Neural cell (in vitro differentiated cells): ENCODE data around the gene TMCO4. TPM values are rescaled to one million over a fixed set of nuclear protein-coding genes. Genes with fewer than 3 reads are reported as not detected.

Experiments
- H2AFZ ChIP-seq: fragments of 200-600, 300-800 bp; sonication (generic), shearing (Covaris generic); 2 replicates; pipeline ENCODE4 v1.6.0; 2014; ENCODE audit warnings: low read depth, mild to moderate bottlenecking, antibody characterized with exemption, low read length, moderate library complexity
- H3F3A ChIP-seq: fragments of 200-600 bp; shearing (Covaris generic); 2 replicates; pipeline ENCODE4 v1.6.1; 2016; ENCODE audit warnings: mild to moderate bottlenecking, moderate library complexity, mixed read lengths, antibody characterized with exemption, low read length; ENCODE audit not compliant: insufficient read depth, poor library complexity, severe bottlenecking
- H3K27ac ChIP-seq: fragments of 200-600, 300-800 bp; sonication (generic), shearing (Covaris generic); 2 replicates; pipeline ENCODE4 v1.5.1; 2014; ENCODE audit warnings: mild to moderate bottlenecking, low read length, moderate library complexity
- H3K27me3 ChIP-seq: fragments of 300-800, 200-600 bp; sonication (generic), shearing (Covaris generic); 2 replicates; pipeline ENCODE4 v1.6.0; 2014; ENCODE audit warnings: mild to moderate bottlenecking, low read depth, low read length, moderate library complexity; ENCODE audit not compliant: insufficient read depth
- H3K36me3 ChIP-seq: fragments of 300-800, 200-600 bp; sonication (generic), shearing (Covaris generic); 2 replicates; pipeline ENCODE4 v1.5.1; 2014; ENCODE audit warnings: mild to moderate bottlenecking, antibody characterized with exemption, low read length, moderate library complexity; ENCODE audit not compliant: insufficient read depth
- H3K4me2 ChIP-seq: fragments of 300-800, 200-600 bp; sonication (generic), shearing (Covaris generic); 2 replicates; pipeline ENCODE4 v1.6.0; 2014; ENCODE audit warnings: mild to moderate bottlenecking, low read length
- H3K4me3 ChIP-seq: fragments of 300-800, 200-600 bp; sonication (generic), shearing (Covaris generic); 2 replicates; pipeline ENCODE4 v1.5.1; 2014; ENCODE audit warnings: mild to moderate bottlenecking, low read length, moderate library complexity
- H3K79me2 ChIP-seq: fragments of 200-600 bp; shearing (Covaris generic); replicated peaks from 2 replicates; pipeline ENCODE4 v1.6.0; 2014; ENCODE audit warnings: mild to moderate bottlenecking, low read length, moderate library complexity; ENCODE audit not compliant: insufficient read depth
- H3K9ac ChIP-seq: fragments of 300-800, 200-600 bp; sonication (generic), shearing (Covaris generic); 2 replicates; pipeline ENCODE4 v1.6.1; 2016; ENCODE audit warnings: mild to moderate bottlenecking, low read length, mixed read lengths
- H3K9me2 ChIP-seq: fragments of 200-600 bp; shearing (Covaris generic); 2 replicates; pipeline ENCODE4 v1.6.1; 2016; ENCODE audit warnings: mild to moderate bottlenecking, low read length, mixed read lengths; ENCODE audit not compliant: insufficient read depth
- H3K9me3 ChIP-seq: fragments of 200-600, 300-800 bp; sonication (generic), shearing (Covaris generic); 2 replicates; pipeline ENCODE4 v1.6.1; 2016; ENCODE audit warnings: mild to moderate bottlenecking, mixed run types, low read length, moderate library complexity, mixed read lengths
- H4K20me1 ChIP-seq: fragments of 200-600 bp; shearing (Covaris generic); 2 replicates; pipeline ENCODE4 v1.6.1; 2016; ENCODE audit warnings: mild to moderate bottlenecking, mixed run types; ENCODE audit not compliant: insufficient read depth
- CTCF ChIP-seq: fragments of 450-650 bp; IDR thresholded peaks from 2 replicates; pipeline ENCODE4 v1.5.1; 2014; ENCODE audit warnings: antibody characterized with exemption, mild to moderate bottlenecking, moderate library complexity; ENCODE audit not compliant: poor library complexity, severe bottlenecking
- EP300 ChIP-seq: fragments of 450-650 bp; conservative IDR thresholded peaks from 2 replicates; pipeline ENCODE4 v1.6.1; 2014; ENCODE audit warnings: antibody characterized with exemption, mild to moderate bottlenecking, moderate library complexity; ENCODE audit not compliant: poor library complexity, severe bottlenecking
- EZH2 ChIP-seq: fragments of 200-600, 300-800 bp; shearing (Covaris generic), sonication (generic); IDR thresholded peaks from 2 replicates; pipeline ENCODE4 v1.6.1; 2014; ENCODE audit warnings: antibody characterized with exemption, low read length, borderline replicate concordance, mild to moderate bottlenecking; ENCODE audit not compliant: insufficient read depth, poor library complexity, severe bottlenecking
- MXI1 ChIP-seq: fragments of 450-650 bp; conservative IDR thresholded peaks from 2 replicates; pipeline ENCODE4 v1.6.1; 2014; ENCODE audit warnings: antibody characterized with exemption, mild to moderate bottlenecking; ENCODE audit not compliant: poor library complexity, severe bottlenecking
- POLR2AphosphoS5 ChIP-seq: IDR thresholded peaks from 2 replicates; pipeline ENCODE4 v1.6.1; 2012
- RAD21 ChIP-seq: fragments of 450-650 bp; conservative IDR thresholded peaks from 2 replicates; pipeline ENCODE4 v1.6.1; 2014; ENCODE audit warnings: antibody characterized with exemption, mild to moderate bottlenecking, moderate library complexity
- SMC3 ChIP-seq: fragments of 450-650 bp; conservative IDR thresholded peaks from 2 replicates; pipeline ENCODE4 v1.6.1; 2014; ENCODE audit warnings: antibody characterized with exemption, mild to moderate bottlenecking, moderate library complexity; ENCODE audit not compliant: poor library complexity
- TAF1 ChIP-seq: IDR thresholded peaks from 2 replicates; pipeline ENCODE4 v1.6.1; 2012; ENCODE audit warnings: low read depth
- polyA plus RNA-seq: library from polyadenylated mRNA; depleted of rRNA; stranded (reverse); fragments of >200 nt; gene quantifications from 2 replicates; pipeline ENCODE4 v1.2.3, GENCODE V29; 2014
- TF ChIP-seq, protein P1 (sequence below): IDR thresholded peaks from 2 replicates; pipeline ENCODE4 v1.6.1; 2012; ENCODE audit warnings: borderline replicate concordance

TMCO4 gene
- polyA plus RNA-seq, 1 donor from 2014 or later: not detected

DNA sequence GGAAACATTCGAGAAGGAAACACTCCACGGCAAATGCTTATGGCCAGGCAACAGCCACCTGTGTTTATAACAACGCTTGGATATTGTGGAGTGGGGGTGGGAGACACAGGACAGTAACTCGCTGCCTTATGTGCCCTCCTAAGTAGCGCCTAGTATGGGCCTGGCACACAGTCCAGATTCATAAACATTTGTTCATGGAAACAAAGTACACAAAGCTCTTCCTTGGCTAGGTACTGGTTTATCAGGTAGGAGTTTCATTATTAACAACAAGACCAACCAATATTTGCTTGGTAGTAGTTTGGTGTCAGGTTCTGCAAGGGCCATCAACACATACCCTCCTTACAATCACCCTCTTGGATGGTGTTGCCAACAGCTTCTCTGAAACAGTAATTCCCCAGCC lies 23.4 kb downstream of the TMCO4 start:
- Histone ChIP-seq H3K79me2 (no peaks in the 10 kb centered on the region), H3K9ac (no peak overlapping the region), H3K9me2 (no peaks in the 10 kb centered on the region), H3K27ac (no peak overlapping the region), H3K4me3 (no peak overlapping the region), H3F3A (no peaks in the 10 kb centered on the region), H2AFZ (no peak overlapping the region), H3K36me3 (no peaks in the 10 kb centered on the region), H4K20me1 (no peaks in the 10 kb centered on the region), H3K4me2 (no peak overlapping the region), H3K9me3 (no peaks in the 10 kb centered on the region), H3K27me3 (no peaks in the 10 kb centered on the region)
- TF ChIP-seq MXI1 (no peak), EP300 (no peak), CTCF (no peak), RAD21 (no peak), POLR2AphosphoS5 (no peak), SMC3 (no peak), TAF1 (no peak), EZH2 (no peak)
- TF ChIP-seq, protein P1, sequence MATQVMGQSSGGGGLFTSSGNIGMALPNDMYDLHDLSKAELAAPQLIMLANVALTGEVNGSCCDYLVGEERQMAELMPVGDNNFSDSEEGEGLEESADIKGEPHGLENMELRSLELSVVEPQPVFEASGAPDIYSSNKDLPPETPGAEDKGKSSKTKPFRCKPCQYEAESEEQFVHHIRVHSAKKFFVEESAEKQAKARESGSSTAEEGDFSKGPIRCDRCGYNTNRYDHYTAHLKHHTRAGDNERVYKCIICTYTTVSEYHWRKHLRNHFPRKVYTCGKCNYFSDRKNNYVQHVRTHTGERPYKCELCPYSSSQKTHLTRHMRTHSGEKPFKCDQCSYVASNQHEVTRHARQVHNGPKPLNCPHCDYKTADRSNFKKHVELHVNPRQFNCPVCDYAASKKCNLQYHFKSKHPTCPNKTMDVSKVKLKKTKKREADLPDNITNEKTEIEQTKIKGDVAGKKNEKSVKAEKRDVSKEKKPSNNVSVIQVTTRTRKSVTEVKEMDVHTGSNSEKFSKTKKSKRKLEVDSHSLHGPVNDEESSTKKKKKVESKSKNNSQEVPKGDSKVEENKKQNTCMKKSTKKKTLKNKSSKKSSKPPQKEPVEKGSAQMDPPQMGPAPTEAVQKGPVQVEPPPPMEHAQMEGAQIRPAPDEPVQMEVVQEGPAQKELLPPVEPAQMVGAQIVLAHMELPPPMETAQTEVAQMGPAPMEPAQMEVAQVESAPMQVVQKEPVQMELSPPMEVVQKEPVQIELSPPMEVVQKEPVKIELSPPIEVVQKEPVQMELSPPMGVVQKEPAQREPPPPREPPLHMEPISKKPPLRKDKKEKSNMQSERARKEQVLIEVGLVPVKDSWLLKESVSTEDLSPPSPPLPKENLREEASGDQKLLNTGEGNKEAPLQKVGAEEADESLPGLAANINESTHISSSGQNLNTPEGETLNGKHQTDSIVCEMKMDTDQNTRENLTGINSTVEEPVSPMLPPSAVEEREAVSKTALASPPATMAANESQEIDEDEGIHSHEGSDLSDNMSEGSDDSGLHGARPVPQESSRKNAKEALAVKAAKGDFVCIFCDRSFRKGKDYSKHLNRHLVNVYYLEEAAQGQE: no peak

DNA sequence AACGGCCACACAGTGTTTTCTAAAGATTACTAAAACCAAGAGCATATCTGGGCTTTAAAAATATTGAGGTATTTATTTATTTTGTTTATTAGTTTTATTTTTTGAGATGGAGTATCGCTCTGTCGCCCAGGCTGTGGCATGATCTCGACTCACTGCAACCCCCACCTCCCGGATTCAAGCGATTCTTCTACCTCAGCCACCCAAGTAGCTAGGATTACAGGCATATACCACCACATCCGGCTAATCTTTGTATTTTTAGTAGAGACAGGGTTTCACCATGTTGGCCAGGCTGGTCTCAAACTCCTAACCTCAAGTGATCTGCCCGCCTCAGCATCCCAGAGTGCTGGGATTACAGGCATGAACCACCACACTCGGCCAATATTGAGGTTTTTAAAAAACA lies 23.9 kb downstream of the TMCO4 start:
- H3K27me3 ChIP-seq: no peaks in the 10 kb centered on the region
- H3K9me2 ChIP-seq: no peaks in the 10 kb centered on the region
- no peak overlapping the region for H3K4me2 ChIP-seq
- no peaks in the 10 kb centered on the region for H3K36me3 ChIP-seq
- H3K27ac ChIP-seq: no peak overlapping the region
- H3K9me3 ChIP-seq: no peaks in the 10 kb centered on the region
- no peak overlapping the region for H3K9ac ChIP-seq
- H3F3A ChIP-seq: no peaks in the 10 kb centered on the region
- TF ChIP-seq RAD21: no peak
- TF ChIP-seq TAF1: no peak
- TF ChIP-seq POLR2AphosphoS5: no peak
- TF ChIP-seq SMC3: no peak
- TF ChIP-seq, protein P1: no peak
- no peak for TF ChIP-seq MXI1
- TF ChIP-seq EP300: no peak
- no peak for TF ChIP-seq CTCF
- no peak for TF ChIP-seq EZH2
- no peaks in the 10 kb centered on the region for H4K20me1 ChIP-seq
- H3K4me3 ChIP-seq: no peak overlapping the region
- H3K79me2 ChIP-seq: no peaks in the 10 kb centered on the region
- H2AFZ ChIP-seq: no peak overlapping the region
